H4 (cell line): ENCODE data around the gene ARPP21. TPM values are rescaled to one million over a fixed set of nuclear protein-coding genes. Genes with fewer than 3 reads are reported as not detected.

Experiments
- DNase-seq: peaks from one replicate; pipeline ENCODE4 v3.0.0-alpha.2; 2015; ENCODE audit warnings: low spot score
- total RNA-seq: library from RNA; depleted of rRNA; stranded (reverse); fragments of >200 nt; shearing (Covaris generic); gene quantifications from 2 replicates; pipeline ENCODE4 v1.2.3, GENCODE V29; 2014

ARPP21 gene
- total RNA-seq, 1 experiment from 2014 or later: 0.41 TPM

GRCh38 chr3:35675621-35676020 is 36.3 kb downstream of the ARPP21 start:
- DNase-seq: no peak

GRCh38 chr3:35677797-35678196 is 38.5 kb downstream of the ARPP21 start:
- DNase-seq: no peak

- DNase-seq: no peak
These were observed 39.4 kb downstream of the ARPP21 start for GRCh38 chr3:35678643-35679161.

- no peak for DNase-seq
These were observed 40.2 kb downstream of the ARPP21 start for GRCh38 chr3:35679409-35680080.

- no peak for DNase-seq
These were observed 41.7 kb downstream of the ARPP21 start for GRCh38 chr3:35680866-35681650.

GRCh38 chr3:35685153-35685552 is 45.8 kb downstream of the ARPP21 start:
- DNase-seq: no peak

- DNase-seq: no peak
These were observed 49.5 kb downstream of the ARPP21 start for GRCh38 chr3:35688826-35689225.

- DNase-seq: no peak
These were observed 50.9 kb downstream of the ARPP21 start for GRCh38 chr3:35690271-35690670.

- no peak for DNase-seq
These were observed 66.6 kb downstream of the ARPP21 start for GRCh38 chr3:35705904-35706303.

- DNase-seq: no peak
These were observed 68.6 kb downstream of the ARPP21 start for GRCh38 chr3:35707904-35708303.

- DNase-seq: no peak
These were observed 69.3 kb downstream of the ARPP21 start for GRCh38 chr3:35708394-35709271.

- DNase-seq: no peak
These were observed 70.4 kb downstream of the ARPP21 start for GRCh38 chr3:35709691-35710090.

GRCh38 chr3:35710554-35710953 is 71.2 kb downstream of the ARPP21 start:
- DNase-seq: no peak

GRCh38 chr3:35718921-35719320 is 79.6 kb downstream of the ARPP21 start:
- no peak for DNase-seq

- peak; percentile 3 for DNase-seq
These were observed 82.3 kb downstream of the ARPP21 start for GRCh38 chr3:35721628-35722027.

- DNase-seq: no peak
These were observed 83.6 kb downstream of the ARPP21 start for GRCh38 chr3:35722902-35723301.

- DNase-seq: no peak
These were observed 84.3 kb downstream of the ARPP21 start for GRCh38 chr3:35723480-35724097.

- DNase-seq: no peak
These were observed 84.8 kb downstream of the ARPP21 start for GRCh38 chr3:35724106-35724505.

GRCh38 chr3:35727179-35727578 is 87.9 kb downstream of the ARPP21 start:
- DNase-seq: no peak

GRCh38 chr3:35733341-35733740 is 94.0 kb downstream of the ARPP21 start:
- DNase-seq: no peak

GRCh38 chr3:35733864-35734263 is 94.5 kb downstream of the ARPP21 start:
- DNase-seq: no peak

GRCh38 chr3:35737080-35737479 is 97.8 kb downstream of the ARPP21 start:
- DNase-seq: no peak
